Osteoblast (primary cell): ENCODE measurements around the gene CCDC24. TPM values are rescaled to one million over a fixed set of nuclear protein-coding genes. Genes with fewer than 3 reads are reported as not detected.

Source experiments
- DNase-seq: peaks from one replicate; pipeline ENCODE4 v3.0.0; 2011; ENCODE audit warnings: low spot score, mixed read lengths; ENCODE audit not compliant: insufficient read length; ENCODE audit errors: missing footprints
- H2AFZ ChIP-seq: 2 replicates; pipeline ENCODE4 v1.6.0; 2011; ENCODE audit warnings: mild to moderate bottlenecking, low read length
- H3K27ac ChIP-seq: 2 replicates; pipeline ENCODE4 v1.5.1; 2011; ENCODE audit warnings: mild to moderate bottlenecking, low read depth, low read length, moderate library complexity
- H3K27me3 ChIP-seq: 2 replicates; pipeline ENCODE4 v1.6.0; 2012; ENCODE audit warnings: mild to moderate bottlenecking, control low read depth, inconsistent platforms, low read length, moderate library complexity; ENCODE audit not compliant: insufficient read depth
- H3K36me3 ChIP-seq: 2 replicates; pipeline ENCODE4 v1.5.1; 2011; ENCODE audit warnings: mild to moderate bottlenecking, low read length, control low read depth, moderate library complexity; ENCODE audit not compliant: insufficient read depth
- H3K4me1 ChIP-seq: 2 replicates; pipeline ENCODE4 v1.5.1; 2011; ENCODE audit warnings: mild to moderate bottlenecking, low read length, control low read depth, moderate library complexity; ENCODE audit not compliant: insufficient read depth
- H3K4me2 ChIP-seq: 2 replicates; pipeline ENCODE4 v1.6.0; 2011; ENCODE audit warnings: mild to moderate bottlenecking, low read length; ENCODE audit not compliant: insufficient read depth
- H3K4me3 ChIP-seq: fragments of 200-600 bp; sonication (generic); 3 replicates; pipeline ENCODE4 v1.5.1; 2012; ENCODE audit warnings: mild to moderate bottlenecking, low read length, inconsistent platforms; ENCODE audit not compliant: insufficient read depth
- H3K79me2 ChIP-seq: 2 replicates; pipeline ENCODE4 v1.6.0; 2012; ENCODE audit warnings: mild to moderate bottlenecking, low read length, control low read depth, inconsistent platforms; ENCODE audit not compliant: insufficient read depth
- H3K9me3 ChIP-seq: 2 replicates; pipeline ENCODE4 v1.5.1; 2011; ENCODE audit warnings: low read depth, low read length, control low read depth
- H4K20me1 ChIP-seq: 2 replicates; pipeline ENCODE4 v1.6.0; 2012; ENCODE audit warnings: mild to moderate bottlenecking, low read length, control low read depth; ENCODE audit not compliant: insufficient read depth
- CTCF ChIP-seq: IDR thresholded peaks from 2 replicates; pipeline ENCODE4 v1.5.1; 2011; ENCODE audit warnings: mild to moderate bottlenecking, low read depth, low read length, moderate library complexity; ENCODE audit errors: extremely low read depth
- total RNA-seq: library from RNA; depleted of rRNA; stranded (reverse); fragments of >200 nt; gene quantifications from 2 replicates; pipeline ENCODE4 v1.2.3, GENCODE V29; 2012

Gene CCDC24
- total RNA-seq, 1 donor, result 2.9 TPM

- H3K79me2 ChIP-seq, result peaks cover 37% of the 10 kb centered on the region
- no peak for TF ChIP-seq CTCF
- H3K4me2 ChIP-seq, result no peak overlapping the region
- H3K4me1 ChIP-seq, result peaks cover 15% of the 10 kb centered on the region
- no peak overlapping the region for H3K27ac ChIP-seq
- DNase-seq, result no peak
- no peaks in the 10 kb centered on the region for H3K27me3 ChIP-seq
- no peaks in the 10 kb centered on the region for H3K9me3 ChIP-seq
- peaks cover 31% of the 10 kb centered on the region for H3K36me3 ChIP-seq
- no peak overlapping the region for H3K4me3 ChIP-seq
- peaks cover 37% of the 10 kb centered on the region for H4K20me1 ChIP-seq
- no peak overlapping the region for H2AFZ ChIP-seq
Observed at GRCh38 chr1:43984855-43985254, 6.5 kb upstream of the CCDC24 start.

GRCh38 chr1:43985984-43986595, 5.3 kb upstream of the CCDC24 start:
- H3K27ac ChIP-seq, result no peak overlapping the region

GRCh38 chr1:43986712-43987111, 4.7 kb upstream of the CCDC24 start:
- H3K4me2 ChIP-seq, result no peak overlapping the region
- no peaks in the 10 kb centered on the region for H3K9me3 ChIP-seq
- peaks cover 18% of the 10 kb centered on the region for H3K79me2 ChIP-seq
- no peaks in the 10 kb centered on the region for H3K27me3 ChIP-seq
- no peak overlapping the region for H3K4me3 ChIP-seq
- peak; percentile 85 for DNase-seq
- H2AFZ ChIP-seq, result no peak overlapping the region
- peaks cover 29% of the 10 kb centered on the region for H3K36me3 ChIP-seq
- peaks cover 11% of the 10 kb centered on the region for H3K4me1 ChIP-seq
- H4K20me1 ChIP-seq, result peaks cover 24% of the 10 kb centered on the region
- peak overlapping the region; percentile 19 for H3K27ac ChIP-seq
- TF ChIP-seq CTCF, result no peak

More at GRCh38 chr1:43985984-43986595, 5.3 kb upstream of the CCDC24 start:
- Histone ChIP-seq H3K4me2 (no peak overlapping the region), H3K36me3 (peaks cover 31% of the 10 kb centered on the region), H3K79me2 (peaks cover 24% of the 10 kb centered on the region), H2AFZ (no peak overlapping the region), H3K4me3 (no peak overlapping the region), H3K4me1 (peaks cover 11% of the 10 kb centered on the region), H3K27me3 (no peaks in the 10 kb centered on the region), H4K20me1 (peaks cover 30% of the 10 kb centered on the region), H3K9me3 (no peaks in the 10 kb centered on the region)
- TF ChIP-seq CTCF, result no peak
- DNase-seq, result no peak

- no peaks in the 10 kb centered on the region for H3K27me3 ChIP-seq
- H3K4me2 ChIP-seq, result no peak overlapping the region
- no peaks in the 10 kb centered on the region for H3K9me3 ChIP-seq
- H3K36me3 ChIP-seq, result peaks cover 25% of the 10 kb centered on the region
- no peak overlapping the region for H2AFZ ChIP-seq
- peaks cover 12% of the 10 kb centered on the region for H3K79me2 ChIP-seq
- peak overlapping the region; percentile 19 for H3K27ac ChIP-seq
- peaks cover 20% of the 10 kb centered on the region for H4K20me1 ChIP-seq
- TF ChIP-seq CTCF, result no peak
- peak; percentile 89 for DNase-seq
- no peak overlapping the region for H3K4me3 ChIP-seq
- H3K4me1 ChIP-seq, result peaks cover 15% of the 10 kb centered on the region
Observed at GRCh38 chr1:43987159-43987902, 4.1 kb upstream of the CCDC24 start.
